K562 (cell line): Measurements from ENCODE around the gene U2SURP. TPM values are rescaled to one million over a fixed set of nuclear protein-coding genes. Genes with fewer than 3 reads are reported as not detected.

Experiments used
- ATF7 ChIP-seq: fragments of 450-650 bp; IDR thresholded peaks from 2 replicates; pipeline ENCODE4 v1.7.1; 2014; ENCODE audit warnings: mild to moderate bottlenecking, moderate library complexity
- BCL6 ChIP-seq: fragments of 250-450 bp; sonication (Bioruptor Pico); IDR thresholded peaks from 2 replicates; pipeline ENCODE4 v1.4.0; 2020
- CHD4 ChIP-seq: fragments of 200-600 bp; sonication (generic); IDR thresholded peaks from 3 replicates; pipeline ENCODE4 v1.6.1; 2012; ENCODE audit warnings: low read depth, mild to moderate bottlenecking, mixed read lengths, low read length, inconsistent platforms; ENCODE audit not compliant: insufficient read depth, insufficient replicate concordance, poor library complexity, severe bottlenecking
- E2F3 ChIP-seq: fragments of 250-450 bp; sonication (Bioruptor Pico); IDR thresholded peaks from 2 replicates; pipeline ENCODE4 v1.4.0; 2020; ENCODE audit warnings: mild to moderate bottlenecking
- FOXA3 ChIP-seq, 2 experiments: fragments of 450-650 bp in 1 of 2; sonication (generic) in 1 of 2; formaldehyde crosslinking; IDR thresholded peaks in 1 of 2; conservative IDR thresholded peaks in 1 of 2; 2 replicates each; pipeline versions ENCODE4 v1.4.0 to v1.8.0; 2020 to 2022; ENCODE audit warnings: mild to moderate bottlenecking in 2 of 2, missing genetic modification reagents in 1 of 2
- FOXJ2 ChIP-seq: fragments of 200-800 bp; sonication (Bioruptor generic); IDR thresholded peaks from 2 replicates; pipeline ENCODE4 v1.6.1; 2016; ENCODE audit warnings: missing genetic modification characterization, missing compliant biosample characterization
- GABPB1 ChIP-seq: sonication (generic); formaldehyde crosslinking; IDR thresholded peaks from 2 replicates; pipeline ENCODE4 v1.8.0; 2022; ENCODE audit warnings: mild to moderate bottlenecking, missing genetic modification reagents
- HOXB6 ChIP-seq: fragments of 250-450 bp; sonication (Bioruptor Pico); IDR thresholded peaks from 2 replicates; pipeline ENCODE4 v1.5.1; 2022; ENCODE audit warnings: mild to moderate bottlenecking, borderline replicate concordance
- IRF2 ChIP-seq: sonication (generic); formaldehyde crosslinking; IDR thresholded peaks from 2 replicates; pipeline ENCODE4 v1.8.1; 2022; ENCODE audit warnings: mild to moderate bottlenecking, missing genetic modification reagents
- LARP7 ChIP-seq: fragments of 450-650 bp; IDR thresholded peaks from 2 replicates; pipeline ENCODE4 v1.6.1; 2016
- NONO ChIP-seq, 2 experiments: fragments of 200-400 bp in 1 of 2; fragments of 450-650 bp in 1 of 2; formaldehyde crosslinking in 1 of 2; IDR thresholded peaks; 2 replicates each; pipeline ENCODE4 v1.6.1; 2017; ENCODE audit warnings: low read depth in 2 of 2, mild to moderate bottlenecking in 2 of 2, moderate library complexity in 2 of 2, low read length in 1 of 2
- PHF20 ChIP-seq: fragments of 450-650 bp; IDR thresholded peaks from 2 replicates; pipeline ENCODE4 v1.6.1; 2018; ENCODE audit not compliant: partially characterized antibody
- PURB ChIP-seq: sonication (generic); formaldehyde crosslinking; IDR thresholded peaks from 2 replicates; pipeline ENCODE4 v1.9.0; 2021; ENCODE audit warnings: low read depth, mild to moderate bottlenecking, missing genetic modification reagents
- SIN3B ChIP-seq: fragments of 450-650 bp; IDR thresholded peaks from 2 replicates; pipeline ENCODE4 v1.6.1; 2017; ENCODE audit warnings: low read depth, mild to moderate bottlenecking, moderate library complexity
- YBX1 ChIP-seq: fragments of 450-650 bp; IDR thresholded peaks from 2 replicates; pipeline ENCODE4 v1.7.1; 2016; ENCODE audit warnings: mild to moderate bottlenecking
- ZNF23 ChIP-seq: fragments of 250-450 bp; sonication (Bioruptor Pico); IDR thresholded peaks from 2 replicates; pipeline ENCODE4 v1.4.0; 2020; ENCODE audit warnings: mild to moderate bottlenecking
- ZNF3 ChIP-seq: fragments of 250-450 bp; sonication (Bioruptor Pico); IDR thresholded peaks from 2 replicates; pipeline ENCODE4 v1.5.0; 2021; ENCODE audit warnings: mild to moderate bottlenecking, moderate library complexity
- ZNF347 ChIP-seq: fragments of 450-650 bp; formaldehyde crosslinking; IDR thresholded peaks from 2 replicates; pipeline ENCODE4 v1.4.0; 2020; ENCODE audit warnings: low read depth, mild to moderate bottlenecking, moderate library complexity
- ZNF507 ChIP-seq: conservative IDR thresholded peaks from 2 replicates; pipeline ENCODE4 v1.6.1; 2017; ENCODE audit warnings: missing genetic modification characterization, missing compliant biosample characterization
- polyA plus RNA-seq, 8 experiments: library from polyadenylated mRNA; depleted of rRNA in 4 of 8; stranded (reverse) in 5 of 8; unstranded in 3 of 8; fragments of >200 nt; fragmentation: Nextera tagmentation in 2 of 8; fragmentation: Illumina TruSeq in 1 of 8; extraction: Ambion mirVana in 2 of 8; extraction: Trizol in 1 of 8; gene quantifications; 2 replicates each; pipeline versions ENCODE4 v1.2.1 to v1.2.3, GENCODE V29; 2011 to 2014; ENCODE audit warnings: inconsistent platforms in 1 of 8, missing spikeins in 1 of 8
- total RNA-seq, 7 experiments: library from RNA; depleted of rRNA in 6 of 7; stranded (reverse); fragments of >200 nt in 6 of 7; fragmentation: Illumina TruSeq in 2 of 7; extraction: Trizol in 2 of 7; gene quantifications; 2 replicates each; pipeline versions ENCODE4 v1.2.1 to v1.2.3, GENCODE V29; 2011 to 2021; ENCODE audit warnings: low replicate concordance in 1 of 7
- TF ChIP-seq, protein P1 (sequence below): fragments of 450-650 bp; IDR thresholded peaks from 2 replicates; pipeline ENCODE4 v1.6.1; 2014; ENCODE audit warnings: low read depth, mild to moderate bottlenecking, moderate library complexity, borderline replicate concordance
- TF ChIP-seq, protein P2 (sequence below): fragments of 200-800 bp; sonication (Bioruptor generic); IDR thresholded peaks from 2 replicates; pipeline ENCODE4 v1.6.1; 2016; ENCODE audit warnings: missing genetic modification characterization, missing compliant biosample characterization

Gene U2SURP
- total and polyA plus RNA-seq, 9 of the 15 experiments (the other 6 are each of a cell fraction or from before 2014, with no cell fraction given): 128 to 322 (median 191) TPM

DNA sequence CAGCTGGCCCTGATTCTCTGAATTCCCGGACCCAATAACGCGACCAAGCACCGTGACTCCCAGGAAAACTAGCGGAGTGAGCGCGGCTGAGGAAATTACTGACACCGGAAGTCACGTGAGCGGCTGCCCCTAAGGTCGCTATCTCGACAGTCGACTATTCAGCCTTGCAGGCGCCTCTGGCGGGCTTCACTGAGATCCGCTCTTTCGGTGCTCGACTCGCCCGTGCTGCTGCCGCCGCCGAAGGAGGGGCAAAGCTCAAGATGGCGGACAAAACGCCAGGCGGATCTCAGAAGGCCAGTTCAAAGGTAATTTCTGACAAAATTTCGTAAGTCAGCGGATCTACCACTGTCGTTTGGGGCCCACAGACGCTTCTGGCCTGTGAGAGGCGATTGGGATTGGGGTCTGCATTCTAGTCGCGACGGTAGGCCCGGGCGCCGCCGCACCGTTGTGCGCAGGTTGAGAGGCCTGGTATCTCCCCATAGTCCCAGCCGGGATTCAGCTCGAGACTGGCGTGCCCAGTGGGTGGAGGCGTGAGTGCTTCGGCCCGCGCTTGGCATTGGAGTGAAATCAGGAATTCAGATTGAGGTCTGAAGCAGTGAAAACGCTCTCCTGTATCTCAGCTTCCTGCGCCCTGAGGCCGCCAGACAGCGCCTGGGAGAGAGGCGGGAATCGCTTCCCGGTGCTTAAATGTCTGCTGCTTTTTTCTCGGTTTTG lies at the start of gene U2SURP (continued):
- TF ChIP-seq, protein P1, sequence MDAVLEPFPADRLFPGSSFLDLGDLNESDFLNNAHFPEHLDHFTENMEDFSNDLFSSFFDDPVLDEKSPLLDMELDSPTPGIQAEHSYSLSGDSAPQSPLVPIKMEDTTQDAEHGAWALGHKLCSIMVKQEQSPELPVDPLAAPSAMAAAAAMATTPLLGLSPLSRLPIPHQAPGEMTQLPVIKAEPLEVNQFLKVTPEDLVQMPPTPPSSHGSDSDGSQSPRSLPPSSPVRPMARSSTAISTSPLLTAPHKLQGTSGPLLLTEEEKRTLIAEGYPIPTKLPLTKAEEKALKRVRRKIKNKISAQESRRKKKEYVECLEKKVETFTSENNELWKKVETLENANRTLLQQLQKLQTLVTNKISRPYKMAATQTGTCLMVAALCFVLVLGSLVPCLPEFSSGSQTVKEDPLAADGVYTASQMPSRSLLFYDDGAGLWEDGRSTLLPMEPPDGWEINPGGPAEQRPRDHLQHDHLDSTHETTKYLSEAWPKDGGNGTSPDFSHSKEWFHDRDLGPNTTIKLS: peak; percentile 70
- TF ChIP-seq BCL6 (CRISPR knock-in tag) (no peak), NONO (IDR thresholded peaks at IDR 0.05; ENCODE audit: low read depth in 2 of 2, low read length in 1 of 2) (peak in 1 of 2 experiments; percentile 72; a peak in 2 of 4 replicates), PHF20 (peak; percentile 66), LARP7 (no peak), SIN3B (peak; percentile 99), ZNF507 (no peak), IRF2 (CRISPR knock-in tag) (no peak), ZNF347 (no peak), YBX1 (no peak), FOXJ2 (tag) (peak; percentile 67; the same call in 1 of the 2 replicates), PURB (CRISPR knock-in tag) (no peak), CHD4 (no peak), HOXB6 (CRISPR knock-in tag) (no peak), ZNF23 (CRISPR knock-in tag) (no peak), GABPB1 (peak; percentile 98), FOXA3 (CRISPR knock-in tag; conservative IDR thresholded peaks at IDR 0.05 in 1 of 2, IDR thresholded peaks at IDR 0.05 in 1 of 2) (peak in 1 of 2 experiments; percentile 63; a peak in 1 of 4 replicates), E2F3 (CRISPR knock-in tag) (peak; percentile 70; the same call in 1 of the 2 replicates), ATF7 (peak; percentile 79), ZNF3 (CRISPR knock-in tag) (no peak)
- TF ChIP-seq, protein P2, sequence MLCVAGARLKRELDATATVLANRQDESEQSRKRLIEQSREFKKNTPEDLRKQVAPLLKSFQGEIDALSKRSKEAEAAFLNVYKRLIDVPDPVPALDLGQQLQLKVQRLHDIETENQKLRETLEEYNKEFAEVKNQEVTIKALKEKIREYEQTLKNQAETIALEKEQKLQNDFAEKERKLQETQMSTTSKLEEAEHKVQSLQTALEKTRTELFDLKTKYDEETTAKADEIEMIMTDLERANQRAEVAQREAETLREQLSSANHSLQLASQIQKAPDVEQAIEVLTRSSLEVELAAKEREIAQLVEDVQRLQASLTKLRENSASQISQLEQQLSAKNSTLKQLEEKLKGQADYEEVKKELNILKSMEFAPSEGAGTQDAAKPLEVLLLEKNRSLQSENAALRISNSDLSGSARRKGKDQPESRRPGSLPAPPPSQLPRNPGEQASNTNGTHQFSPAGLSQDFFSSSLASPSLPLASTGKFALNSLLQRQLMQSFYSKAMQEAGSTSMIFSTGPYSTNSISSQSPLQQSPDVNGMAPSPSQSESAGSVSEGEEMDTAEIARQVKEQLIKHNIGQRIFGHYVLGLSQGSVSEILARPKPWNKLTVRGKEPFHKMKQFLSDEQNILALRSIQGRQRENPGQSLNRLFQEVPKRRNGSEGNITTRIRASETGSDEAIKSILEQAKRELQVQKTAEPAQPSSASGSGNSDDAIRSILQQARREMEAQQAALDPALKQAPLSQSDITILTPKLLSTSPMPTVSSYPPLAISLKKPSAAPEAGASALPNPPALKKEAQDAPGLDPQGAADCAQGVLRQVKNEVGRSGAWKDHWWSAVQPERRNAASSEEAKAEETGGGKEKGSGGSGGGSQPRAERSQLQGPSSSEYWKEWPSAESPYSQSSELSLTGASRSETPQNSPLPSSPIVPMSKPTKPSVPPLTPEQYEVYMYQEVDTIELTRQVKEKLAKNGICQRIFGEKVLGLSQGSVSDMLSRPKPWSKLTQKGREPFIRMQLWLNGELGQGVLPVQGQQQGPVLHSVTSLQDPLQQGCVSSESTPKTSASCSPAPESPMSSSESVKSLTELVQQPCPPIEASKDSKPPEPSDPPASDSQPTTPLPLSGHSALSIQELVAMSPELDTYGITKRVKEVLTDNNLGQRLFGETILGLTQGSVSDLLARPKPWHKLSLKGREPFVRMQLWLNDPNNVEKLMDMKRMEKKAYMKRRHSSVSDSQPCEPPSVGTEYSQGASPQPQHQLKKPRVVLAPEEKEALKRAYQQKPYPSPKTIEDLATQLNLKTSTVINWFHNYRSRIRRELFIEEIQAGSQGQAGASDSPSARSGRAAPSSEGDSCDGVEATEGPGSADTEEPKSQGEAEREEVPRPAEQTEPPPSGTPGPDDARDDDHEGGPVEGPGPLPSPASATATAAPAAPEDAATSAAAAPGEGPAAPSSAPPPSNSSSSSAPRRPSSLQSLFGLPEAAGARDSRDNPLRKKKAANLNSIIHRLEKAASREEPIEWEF (CRISPR knock-in tag): 0 out of 2 replicates have a peak, but pooled peaks have one; percentile 2
